Subcutaneous adipose tissue (tissue), 4 donors: ENCODE data around the gene WDR77. TPM values are rescaled to one million over a fixed set of nuclear protein-coding genes. Genes with fewer than 3 reads are reported as not detected.

ENCODE experiments used
- CTCF ChIP-seq: fragments of 450-650 bp; IDR thresholded peaks from one replicate; pipeline ENCODE4 v1.5.1; 2016; ENCODE audit warnings: low read depth, mild to moderate bottlenecking, control low read depth, antibody characterized with exemption, moderate library complexity
- total RNA-seq, 4 donors: library from RNA; depleted of rRNA; stranded (reverse); fragments of >200 nt; gene quantifications; one replicate each; pipeline ENCODE4 v1.1.0, GENCODE V29; 2016

WDR77 gene
- total RNA-seq, 4 donors from 2014 or later: 18.5 to 37.3 (median 21.6) TPM

DNA sequence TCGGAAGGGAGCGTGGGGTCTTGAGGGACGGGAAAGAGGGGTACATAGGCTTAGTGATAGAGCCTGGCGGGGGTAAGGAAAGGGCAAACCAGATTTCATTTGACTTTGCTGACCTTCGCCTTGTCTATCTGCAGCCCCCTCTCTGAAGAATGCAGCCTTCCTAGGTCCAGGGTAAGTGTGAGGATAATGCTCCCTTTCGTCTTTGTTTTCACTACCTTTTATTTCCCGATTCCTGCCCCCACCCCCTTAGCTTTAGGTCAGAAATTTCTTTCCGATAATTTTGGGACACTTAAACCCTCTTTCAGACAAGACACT, 604 bp upstream of the WDR77 start:
- TF ChIP-seq CTCF: no peak

- TF ChIP-seq CTCF: no peak
Measured at GRCh38 chr1:111448482-111448917, 556 bp downstream of the WDR77 start.

DNA sequence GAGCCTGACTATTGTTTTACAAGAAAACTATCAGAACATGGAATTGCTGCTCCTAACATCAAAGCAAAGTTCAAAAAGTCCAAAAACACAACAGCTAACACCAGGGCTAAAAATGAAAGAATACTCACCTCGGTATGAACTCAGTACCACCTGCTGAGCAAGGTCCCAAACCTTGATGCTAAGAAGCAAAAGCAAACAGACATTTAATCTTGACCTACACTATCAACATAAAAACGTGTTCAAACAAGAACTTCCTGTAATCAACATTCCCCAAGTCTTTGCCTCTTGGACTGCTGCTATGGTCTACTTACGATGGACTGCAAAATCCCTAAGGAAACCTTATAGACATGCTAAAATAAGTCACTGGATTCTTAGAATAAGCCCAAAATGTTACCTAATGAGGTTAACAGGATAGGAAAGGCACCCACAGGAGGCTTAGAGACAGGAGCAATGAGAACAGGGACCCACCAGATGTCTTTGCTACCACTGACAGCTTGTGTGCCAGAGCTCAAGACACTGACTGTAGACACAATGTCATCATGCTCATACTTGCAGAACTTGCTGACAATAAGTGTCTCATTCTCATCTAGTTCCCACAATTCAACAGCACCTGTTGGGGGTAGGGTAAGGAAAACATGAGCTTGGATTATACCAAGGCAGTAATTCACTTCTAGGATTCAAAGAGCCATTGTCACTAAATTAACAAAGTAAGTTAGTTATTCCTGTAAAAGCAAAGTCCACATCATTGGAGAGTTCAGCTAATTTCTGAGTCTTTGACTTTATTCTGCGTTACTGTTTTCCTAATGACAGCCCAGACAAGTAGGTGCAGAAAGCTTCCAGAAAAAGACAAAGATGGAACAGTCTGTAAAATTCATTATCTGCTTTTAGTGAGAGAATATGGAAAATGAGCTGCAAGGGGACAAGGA, 1.8 kb downstream of the WDR77 start:
- TF ChIP-seq CTCF: no peak

DNA sequence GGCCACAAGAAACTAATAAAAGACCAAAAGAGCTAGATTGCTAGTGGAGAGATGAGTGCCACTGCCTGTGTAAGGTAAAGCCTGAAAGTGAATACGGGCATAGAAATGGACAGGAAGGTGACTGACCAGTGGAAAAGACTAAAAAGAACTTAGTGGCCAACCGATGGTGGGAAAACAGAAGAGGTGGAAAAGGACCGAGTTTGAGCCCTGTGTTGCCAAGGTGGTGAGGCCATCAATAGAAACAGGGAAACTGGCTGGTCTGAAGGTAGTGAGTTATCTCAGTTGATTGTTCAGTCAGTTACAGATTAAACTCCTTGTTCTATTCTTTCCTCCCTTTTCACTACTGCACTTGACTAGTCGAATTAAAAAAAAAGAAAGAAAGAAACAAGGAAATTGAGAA, 2.5 kb downstream of the WDR77 start:
- TF ChIP-seq CTCF: no peak

DNA sequence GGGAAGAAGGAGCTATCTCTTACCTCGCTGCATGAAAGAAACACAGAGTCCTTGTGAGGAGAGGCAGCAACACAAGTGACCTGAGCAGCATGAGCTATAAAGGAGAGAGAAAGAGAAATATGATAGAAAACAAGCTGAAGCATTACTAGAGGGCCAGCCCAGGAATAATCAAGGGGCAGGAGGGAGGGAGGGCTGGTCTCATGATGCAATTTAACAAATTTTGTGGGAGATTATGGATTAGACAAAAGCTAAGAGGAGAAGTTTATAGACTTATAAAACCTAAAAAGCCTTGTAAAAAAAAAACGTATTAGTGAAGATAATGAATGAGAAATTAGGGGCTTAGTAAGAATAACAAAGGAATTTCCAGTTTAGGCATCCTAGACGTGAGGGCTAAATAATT, 5.0 kb downstream of the WDR77 start:
- no peak for TF ChIP-seq CTCF

- no peak for TF ChIP-seq CTCF
Measured at GRCh38 chr1:111442457-111442856, 6.6 kb downstream of the WDR77 start.

GRCh38 chr1:111441573-111442192, 7.4 kb downstream of the WDR77 start:
- no peak for TF ChIP-seq CTCF
